Measurements from ENCODE around the gene FAM219A. TPM values are rescaled to one million over a fixed set of nuclear protein-coding genes. Genes with fewer than 3 reads are reported as not detected.

FAM219A gene
- total RNA-seq, 1 experiment from 2014 or later, result 14.7 TPM

DNA sequence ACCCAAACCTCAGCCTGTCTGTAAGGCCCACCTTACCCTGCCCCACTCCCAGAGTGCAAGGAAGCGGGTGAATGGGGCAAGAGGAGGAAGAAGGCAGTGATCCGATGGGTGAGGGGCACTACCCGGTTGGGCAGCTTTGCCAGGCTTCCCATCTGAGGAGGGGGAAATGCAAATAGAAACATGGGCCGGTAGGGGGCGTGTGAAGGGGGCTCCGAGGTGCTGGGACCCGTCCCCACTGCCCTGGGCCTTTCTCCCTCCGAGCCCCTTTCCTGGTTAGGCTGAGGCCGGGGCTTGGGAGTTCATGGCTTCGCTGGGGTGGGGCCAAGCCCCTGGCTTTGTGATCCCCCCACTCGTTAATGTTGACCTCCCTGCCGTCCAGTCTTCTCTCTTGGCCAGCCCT is 58.1 kb downstream of the FAM219A start:
- CTCF ChIA-PET, result interaction anchor here (0.6 kb wide), 1 partner anchor 150 kb away, joined by 6 read pairs; no protein-coding TSS in a partner anchor
- Histone ChIP-seq H3K4me1 (no peaks in the 10 kb centered on the region), H3K36me3 (ENCODE audit: control insufficient read depth, insufficient read depth, low read length) (no peaks in the 10 kb centered on the region), H3K4me3 (ENCODE audit: low read depth, low read length) (no peak overlapping the region), H3K27me3 (replicated peaks; ENCODE audit: control insufficient read depth, insufficient read depth, low read length) (no peaks in the 10 kb centered on the region), H3K9me3 (no peaks in the 10 kb centered on the region)
- Mint-ChIP-seq H3K4me3 (ENCODE audit: unreplicated experiment) (no peak overlapping the region), H3K27ac (ENCODE audit: unreplicated experiment) (no peak overlapping the region), H3K36me3 (ENCODE audit: insufficient read depth, unreplicated experiment) (peaks cover 12% of the 10 kb centered on the region), H3K9me3 (ENCODE audit: unreplicated experiment) (no peaks in the 10 kb centered on the region), H3K27me3 (ENCODE audit: insufficient read depth, unreplicated experiment) (no peaks in the 10 kb centered on the region), H3K4me1 (ENCODE audit: low read depth, unreplicated experiment) (no peaks in the 10 kb centered on the region)
- intact Hi-C loops (cut with micrococcal nuclease; ENCODE audit: unreplicated experiment), result no loop called here
- POLR2A ChIA-PET, result no interaction called here
- no TSS peak for BruUV-seq (replicated peaks)
- no peak for DNase-seq
- TF ChIP-seq, protein P1, sequence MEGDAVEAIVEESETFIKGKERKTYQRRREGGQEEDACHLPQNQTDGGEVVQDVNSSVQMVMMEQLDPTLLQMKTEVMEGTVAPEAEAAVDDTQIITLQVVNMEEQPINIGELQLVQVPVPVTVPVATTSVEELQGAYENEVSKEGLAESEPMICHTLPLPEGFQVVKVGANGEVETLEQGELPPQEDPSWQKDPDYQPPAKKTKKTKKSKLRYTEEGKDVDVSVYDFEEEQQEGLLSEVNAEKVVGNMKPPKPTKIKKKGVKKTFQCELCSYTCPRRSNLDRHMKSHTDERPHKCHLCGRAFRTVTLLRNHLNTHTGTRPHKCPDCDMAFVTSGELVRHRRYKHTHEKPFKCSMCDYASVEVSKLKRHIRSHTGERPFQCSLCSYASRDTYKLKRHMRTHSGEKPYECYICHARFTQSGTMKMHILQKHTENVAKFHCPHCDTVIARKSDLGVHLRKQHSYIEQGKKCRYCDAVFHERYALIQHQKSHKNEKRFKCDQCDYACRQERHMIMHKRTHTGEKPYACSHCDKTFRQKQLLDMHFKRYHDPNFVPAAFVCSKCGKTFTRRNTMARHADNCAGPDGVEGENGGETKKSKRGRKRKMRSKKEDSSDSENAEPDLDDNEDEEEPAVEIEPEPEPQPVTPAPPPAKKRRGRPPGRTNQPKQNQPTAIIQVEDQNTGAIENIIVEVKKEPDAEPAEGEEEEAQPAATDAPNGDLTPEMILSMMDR (IDR thresholded peaks at IDR 0.05; ENCODE audit: insufficient read depth in 1 of 2, low read depth in 1 of 2, low read length in 1 of 2, severe bottlenecking in 1 of 2, unreplicated experiment in 1 of 2), result no peak

GRCh38 chr9:34399729-34400128 is 58.6 kb downstream of the FAM219A start:
- no peaks in the 10 kb centered on the region for H3K4me1 ChIP-seq
- ChIA-PET POLR2A (no interaction called here), CTCF (interaction anchor here (0.6 kb wide), 1 partner anchor 150 kb away, joined by 6 read pairs; no protein-coding TSS in a partner anchor)
- BruUV-seq (replicated peaks), result no TSS peak
- Mint-ChIP-seq H3K27ac (ENCODE audit: unreplicated experiment) (no peak overlapping the region), H3K4me1 (ENCODE audit: low read depth, unreplicated experiment) (no peaks in the 10 kb centered on the region), H3K36me3 (ENCODE audit: insufficient read depth, unreplicated experiment) (peaks cover 12% of the 10 kb centered on the region), H3K4me3 (ENCODE audit: unreplicated experiment) (no peak overlapping the region), H3K27me3 (ENCODE audit: insufficient read depth, unreplicated experiment) (no peaks in the 10 kb centered on the region), H3K9me3 (ENCODE audit: unreplicated experiment) (no peaks in the 10 kb centered on the region)
- H3K27me3 ChIP-seq (replicated peaks; ENCODE audit: control insufficient read depth, insufficient read depth, low read length), result no peaks in the 10 kb centered on the region
- no peaks in the 10 kb centered on the region for H3K36me3 ChIP-seq (ENCODE audit: control insufficient read depth, insufficient read depth, low read length)
- no peak overlapping the region for H3K4me3 ChIP-seq (ENCODE audit: low read depth, low read length)
- TF ChIP-seq, protein P1 (IDR thresholded peaks at IDR 0.05; ENCODE audit: insufficient read depth in 1 of 2, low read depth in 1 of 2, low read length in 1 of 2, severe bottlenecking in 1 of 2, unreplicated experiment in 1 of 2), result no peak
- intact Hi-C loops (cut with micrococcal nuclease; ENCODE audit: unreplicated experiment), result no loop called here
- DNase-seq, result no peak
- H3K9me3 ChIP-seq, result no peaks in the 10 kb centered on the region

GRCh38 chr9:34398875-34399274 is 59.5 kb downstream of the FAM219A start:
- no peak overlapping the region for H3K4me3 Mint-ChIP-seq (ENCODE audit: unreplicated experiment)
- no peak for DNase-seq
- BruUV-seq (replicated peaks), result no TSS peak
- Histone ChIP-seq H3K9me3 (no peaks in the 10 kb centered on the region), H3K36me3 (ENCODE audit: control insufficient read depth, insufficient read depth, low read length) (no peaks in the 10 kb centered on the region), H3K4me3 (ENCODE audit: low read depth, low read length) (no peak overlapping the region), H3K27me3 (replicated peaks; ENCODE audit: control insufficient read depth, insufficient read depth, low read length) (no peaks in the 10 kb centered on the region), H3K4me1 (no peaks in the 10 kb centered on the region)
- CTCF ChIA-PET, result no interaction called here
- H3K27ac Mint-ChIP-seq (ENCODE audit: unreplicated experiment), result no peak overlapping the region
- no peaks in the 10 kb centered on the region for H3K27me3 Mint-ChIP-seq (ENCODE audit: insufficient read depth, unreplicated experiment)
- H3K9me3 Mint-ChIP-seq (ENCODE audit: unreplicated experiment), result no peaks in the 10 kb centered on the region
- intact Hi-C loops (cut with micrococcal nuclease; ENCODE audit: unreplicated experiment), result no loop called here
- POLR2A ChIA-PET, result no interaction called here
- TF ChIP-seq, protein P1 (IDR thresholded peaks at IDR 0.05; ENCODE audit: insufficient read depth in 1 of 2, low read depth in 1 of 2, low read length in 1 of 2, severe bottlenecking in 1 of 2, unreplicated experiment in 1 of 2), result no peak
- H3K4me1 Mint-ChIP-seq (ENCODE audit: low read depth, unreplicated experiment), result no peaks in the 10 kb centered on the region
- H3K36me3 Mint-ChIP-seq (ENCODE audit: insufficient read depth, unreplicated experiment), result peaks cover 12% of the 10 kb centered on the region

All from Caco-2 (cell line).